NCI-H187 (cell line): ENCODE measurements around the gene SPATS2L.

ENCODE experiments used
- DNase-seq, 2 experiments: peaks; one replicate each; lab custom pipeline; 2025; lab: John Stamatoyannopoulos, UW

The SPATS2L gene, protein sequence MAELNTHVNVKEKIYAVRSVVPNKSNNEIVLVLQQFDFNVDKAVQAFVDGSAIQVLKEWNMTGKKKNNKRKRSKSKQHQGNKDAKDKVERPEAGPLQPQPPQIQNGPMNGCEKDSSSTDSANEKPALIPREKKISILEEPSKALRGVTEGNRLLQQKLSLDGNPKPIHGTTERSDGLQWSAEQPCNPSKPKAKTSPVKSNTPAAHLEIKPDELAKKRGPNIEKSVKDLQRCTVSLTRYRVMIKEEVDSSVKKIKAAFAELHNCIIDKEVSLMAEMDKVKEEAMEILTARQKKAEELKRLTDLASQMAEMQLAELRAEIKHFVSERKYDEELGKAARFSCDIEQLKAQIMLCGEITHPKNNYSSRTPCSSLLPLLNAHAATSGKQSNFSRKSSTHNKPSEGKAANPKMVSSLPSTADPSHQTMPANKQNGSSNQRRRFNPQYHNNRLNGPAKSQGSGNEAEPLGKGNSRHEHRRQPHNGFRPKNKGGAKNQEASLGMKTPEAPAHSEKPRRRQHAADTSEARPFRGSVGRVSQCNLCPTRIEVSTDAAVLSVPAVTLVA

DNA sequence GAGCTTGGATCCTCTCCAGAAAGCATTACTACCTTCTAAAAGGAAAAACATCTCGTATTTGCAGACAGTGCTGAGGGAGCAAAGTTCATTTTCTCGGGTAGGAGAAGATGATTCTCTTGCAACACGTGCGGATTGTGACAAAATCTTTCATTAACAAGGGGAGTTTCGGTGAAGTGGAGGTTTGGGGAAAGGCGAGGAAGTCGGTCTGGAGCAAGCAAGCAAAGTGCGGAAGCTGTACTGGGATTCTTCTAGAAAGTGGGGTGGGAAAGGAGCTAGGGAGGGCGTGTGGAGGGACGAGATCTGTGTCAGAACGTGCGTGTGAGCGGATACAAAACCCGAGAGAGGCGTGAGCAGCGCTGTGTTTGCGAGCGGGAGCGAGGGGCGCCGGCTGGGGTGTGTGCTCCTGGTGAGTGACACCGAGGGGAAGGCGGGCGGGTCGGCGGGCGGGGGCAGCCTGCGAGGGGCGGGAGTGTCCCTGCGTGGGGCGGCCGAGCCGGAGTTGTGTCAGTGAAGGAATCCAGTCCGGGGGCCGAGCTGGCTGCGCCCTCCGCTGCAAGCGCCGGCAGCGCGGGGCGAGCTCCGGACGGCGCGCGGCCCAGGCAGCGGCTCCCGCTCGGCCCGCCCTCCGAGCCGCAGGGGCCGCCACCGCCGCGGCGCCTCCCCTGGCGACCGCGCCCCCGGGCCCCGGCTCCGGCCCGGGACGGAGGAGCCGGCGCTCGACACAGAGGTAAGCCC, at the start of gene SPATS2L:
SPATS2L (plus strand) TSS at position 498 of the 735 bp plus-strand sequence. CDS start 82,552 bp downstream, outside the sequence.
- no peak for DNase-seq

DNA sequence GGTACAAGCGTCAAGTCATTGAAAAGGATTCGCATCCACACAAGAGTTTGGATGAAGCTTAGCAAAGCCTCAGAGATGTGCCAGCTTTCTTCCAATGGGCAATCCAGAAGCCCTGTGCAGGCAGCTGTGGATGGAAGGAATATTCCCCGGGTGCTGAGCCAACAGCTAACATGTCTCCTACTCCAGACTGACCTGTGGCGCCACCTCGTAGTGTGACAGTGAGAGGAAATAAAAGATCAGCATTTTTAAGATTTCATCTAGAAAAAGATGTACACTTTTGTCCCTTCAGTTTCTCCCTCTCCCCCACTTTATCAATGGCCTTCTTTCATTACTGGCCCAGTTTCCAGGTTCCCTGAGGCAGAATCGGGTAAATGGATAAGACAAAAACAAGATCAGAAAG, 48.9 kb upstream of the SPATS2L start:
- no peak for DNase-seq

DNA sequence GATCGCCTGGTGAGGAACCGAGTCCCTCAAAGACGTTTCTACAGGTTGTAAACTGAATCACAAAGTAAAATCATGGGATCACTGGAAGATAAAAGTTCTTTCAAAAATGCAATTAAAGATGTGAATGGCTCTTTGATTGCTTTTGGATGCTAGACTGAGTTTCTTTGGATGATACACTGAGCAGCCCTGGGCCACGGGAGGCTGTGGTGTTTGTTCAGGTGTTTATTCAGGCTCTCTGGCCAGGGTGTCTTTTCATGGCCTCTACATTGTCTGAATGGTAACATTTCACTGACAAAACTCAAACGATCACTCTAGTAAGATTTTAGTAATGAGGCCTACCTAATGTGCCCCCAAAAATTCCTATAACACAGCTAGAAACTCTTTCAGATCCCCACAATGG, 48.4 kb upstream of the SPATS2L start:
- DNase-seq, result no peak

DNA sequence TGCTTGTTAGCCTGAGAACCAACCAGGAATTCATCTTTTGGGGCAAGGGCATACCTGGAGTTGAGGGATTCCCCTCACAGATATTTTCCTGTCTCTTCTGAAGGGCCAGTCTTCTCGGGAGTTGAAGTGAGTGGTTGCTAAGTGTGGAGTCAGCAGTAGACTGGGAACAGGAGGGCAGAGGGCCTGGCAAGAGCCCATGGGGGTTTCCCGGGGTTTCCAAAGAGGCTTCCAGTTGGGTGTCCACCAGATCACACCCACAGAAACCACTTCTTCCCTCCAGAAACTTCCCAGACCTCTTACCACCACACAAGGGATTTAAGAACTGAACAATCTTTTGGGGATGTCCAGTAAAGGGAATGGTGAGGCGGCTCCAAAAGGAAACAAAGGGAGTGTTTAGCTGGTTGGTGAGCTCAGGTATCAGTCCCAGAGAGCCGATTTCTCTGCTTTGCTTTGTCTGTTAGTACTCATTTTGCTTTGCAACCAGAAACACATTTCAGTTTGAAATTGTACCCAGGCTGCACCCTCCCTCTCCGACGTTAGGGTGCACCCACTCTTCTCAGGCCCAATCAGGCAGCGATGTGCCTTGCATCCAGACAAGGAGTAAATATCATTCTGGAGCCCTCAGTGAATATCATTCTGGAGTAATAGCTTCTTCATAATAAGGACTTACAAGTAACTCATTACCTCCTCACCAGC, 47.5 kb upstream of the SPATS2L start:
- no peak for DNase-seq

DNA sequence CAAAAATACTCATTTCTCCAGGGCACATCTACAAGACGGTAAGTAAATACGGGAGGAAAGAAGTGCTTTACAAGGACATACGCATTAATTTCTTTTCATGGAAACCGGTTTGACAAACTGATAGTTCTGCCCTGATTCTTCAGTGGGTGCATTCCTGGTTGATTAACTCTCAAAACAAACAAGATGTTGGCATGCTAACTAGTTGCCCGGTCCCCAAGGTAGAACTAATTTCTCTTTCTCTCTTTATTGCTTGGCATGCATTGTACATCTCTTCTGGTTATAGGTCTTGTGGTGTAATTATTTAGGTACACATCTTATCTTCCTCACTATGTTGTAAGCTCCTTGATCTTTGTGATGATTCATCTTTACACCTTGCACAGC, 46.9 kb upstream of the SPATS2L start:
- DNase-seq, result no peak

DNA sequence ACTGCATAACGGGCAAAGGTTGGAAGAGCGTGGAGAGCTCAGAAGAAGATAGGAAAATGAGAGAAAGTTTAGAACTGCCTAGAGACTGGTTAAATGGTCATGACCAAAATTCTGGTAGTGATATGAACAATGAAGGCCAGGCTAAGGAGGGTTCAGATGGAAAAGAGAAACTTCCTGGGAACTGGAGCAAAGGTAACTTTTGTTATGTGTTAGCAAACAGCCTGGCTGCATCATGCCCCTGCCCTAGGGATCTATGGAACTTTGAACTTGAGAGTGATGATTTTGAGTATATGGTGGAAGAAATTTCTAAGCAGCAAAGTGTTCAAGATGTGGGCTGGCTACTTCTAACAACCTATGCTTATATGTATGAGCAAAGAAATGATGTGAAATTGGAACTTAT, 44.4 kb upstream of the SPATS2L start:
- DNase-seq, result no peak

DNA sequence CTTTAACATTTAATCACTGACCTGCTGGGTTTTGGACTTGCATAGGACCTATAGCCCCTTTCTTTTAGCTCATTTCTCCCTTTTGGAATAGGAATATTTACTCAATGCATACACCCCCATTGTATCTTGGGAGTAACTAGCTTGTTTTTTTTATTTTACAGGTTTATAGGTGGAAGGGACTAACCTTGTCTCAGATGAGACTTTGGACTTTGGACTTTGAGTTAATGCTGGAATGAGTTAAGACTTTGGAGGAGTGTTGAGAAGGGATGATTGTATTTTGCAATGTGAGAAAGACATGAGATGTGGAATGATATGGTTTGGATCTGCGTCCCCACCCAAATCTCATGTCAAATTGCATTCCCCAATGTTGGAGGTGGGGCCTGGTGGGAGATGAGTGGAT, 43.2 kb upstream of the SPATS2L start:
- no peak for DNase-seq

DNA sequence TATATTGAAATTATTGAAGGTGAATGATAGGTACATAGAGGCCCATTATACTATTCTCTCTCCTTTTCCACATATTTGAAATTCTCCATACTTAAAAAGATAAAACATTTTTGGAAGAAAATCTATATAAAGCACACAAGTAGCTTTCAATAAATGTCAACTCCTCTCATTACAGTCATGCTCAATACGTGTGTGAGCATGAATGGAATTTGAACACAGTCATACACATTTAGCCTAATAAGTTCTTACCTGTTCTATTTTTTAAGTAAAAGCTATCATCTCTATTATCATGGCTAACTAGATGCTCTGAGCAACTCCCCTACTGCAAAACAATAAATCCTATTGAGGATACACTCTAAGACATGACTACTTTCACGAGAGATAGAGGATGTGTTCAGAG, 41.9 kb upstream of the SPATS2L start:
- DNase-seq, result no peak

DNA sequence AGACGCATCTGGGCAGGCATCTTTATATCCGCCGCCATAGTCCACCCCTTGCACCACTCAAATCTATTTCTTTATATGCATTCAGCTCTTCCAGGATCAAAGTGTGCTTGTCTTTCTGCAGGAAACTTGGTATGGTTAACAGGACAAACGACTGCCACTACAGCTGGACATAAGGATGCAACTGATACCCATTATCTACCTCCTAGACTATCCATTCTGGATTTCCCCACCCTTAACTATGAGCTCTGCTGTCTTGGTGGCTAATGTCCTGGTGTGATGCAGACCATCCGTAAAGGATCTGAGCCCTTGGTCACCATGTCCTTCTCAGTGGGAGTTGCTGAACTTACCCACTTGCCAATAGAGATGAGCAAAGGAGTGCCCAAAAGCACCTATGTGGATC, 40.1 kb upstream of the SPATS2L start:
- DNase-seq, result no peak

DNA sequence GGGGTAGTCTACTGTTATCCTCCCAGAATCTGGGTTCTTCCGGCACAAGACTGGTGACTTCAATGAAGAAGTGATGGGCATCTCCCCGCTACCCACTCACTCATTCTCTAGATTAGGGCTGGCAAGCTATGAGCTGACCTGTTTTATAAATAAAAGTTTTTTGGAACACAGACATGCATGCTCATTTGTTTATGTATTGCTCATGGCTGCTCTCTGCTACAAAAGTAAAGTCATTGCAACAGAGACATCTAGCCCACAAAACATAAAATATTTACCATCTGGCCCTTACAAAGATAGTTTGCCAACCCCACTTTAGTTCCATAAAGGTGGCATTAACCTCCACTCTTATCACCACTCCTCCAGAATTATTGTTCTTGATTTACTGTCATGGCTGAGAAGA, 39.1 kb upstream of the SPATS2L start:
- DNase-seq, result no peak

DNA sequence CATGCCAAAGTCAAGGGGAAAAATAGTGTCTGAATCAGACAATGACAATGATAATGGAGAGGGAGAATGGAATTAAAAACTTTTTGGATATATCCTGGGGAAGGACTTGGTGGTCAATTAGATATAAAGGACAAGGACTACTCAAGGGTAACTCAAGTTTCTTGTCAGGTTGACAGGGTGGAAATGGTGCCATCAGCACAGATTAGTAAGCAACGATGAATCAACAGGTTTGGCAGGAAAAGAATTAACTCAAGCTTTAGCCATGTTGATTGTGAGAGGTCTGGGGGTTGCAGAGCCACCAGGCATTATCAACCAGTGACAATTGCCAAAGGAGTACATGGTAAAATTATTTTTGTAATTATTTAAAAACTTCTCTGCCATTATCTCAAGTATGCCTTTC, 35.8 kb upstream of the SPATS2L start:
- DNase-seq, result no peak

DNA sequence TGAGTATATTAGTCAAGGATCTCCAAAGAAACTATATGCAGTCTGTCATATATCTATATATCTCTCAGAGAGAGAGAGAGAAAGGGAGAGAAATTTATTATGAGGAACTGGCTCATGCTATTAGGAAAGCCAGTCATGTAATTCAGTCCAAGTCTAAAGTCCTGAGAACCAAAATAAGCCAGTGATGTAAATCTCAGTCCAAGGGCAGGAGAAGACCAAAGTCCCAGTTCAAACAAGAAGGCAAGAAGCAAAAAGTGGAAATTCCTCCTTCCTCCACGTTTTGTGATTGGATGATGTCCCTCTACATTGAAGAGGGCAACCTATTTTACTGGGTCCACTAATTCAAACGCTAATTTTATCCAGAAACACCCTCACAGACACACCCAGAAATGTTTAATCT, 34.2 kb upstream of the SPATS2L start:
- DNase-seq, result no peak

DNA sequence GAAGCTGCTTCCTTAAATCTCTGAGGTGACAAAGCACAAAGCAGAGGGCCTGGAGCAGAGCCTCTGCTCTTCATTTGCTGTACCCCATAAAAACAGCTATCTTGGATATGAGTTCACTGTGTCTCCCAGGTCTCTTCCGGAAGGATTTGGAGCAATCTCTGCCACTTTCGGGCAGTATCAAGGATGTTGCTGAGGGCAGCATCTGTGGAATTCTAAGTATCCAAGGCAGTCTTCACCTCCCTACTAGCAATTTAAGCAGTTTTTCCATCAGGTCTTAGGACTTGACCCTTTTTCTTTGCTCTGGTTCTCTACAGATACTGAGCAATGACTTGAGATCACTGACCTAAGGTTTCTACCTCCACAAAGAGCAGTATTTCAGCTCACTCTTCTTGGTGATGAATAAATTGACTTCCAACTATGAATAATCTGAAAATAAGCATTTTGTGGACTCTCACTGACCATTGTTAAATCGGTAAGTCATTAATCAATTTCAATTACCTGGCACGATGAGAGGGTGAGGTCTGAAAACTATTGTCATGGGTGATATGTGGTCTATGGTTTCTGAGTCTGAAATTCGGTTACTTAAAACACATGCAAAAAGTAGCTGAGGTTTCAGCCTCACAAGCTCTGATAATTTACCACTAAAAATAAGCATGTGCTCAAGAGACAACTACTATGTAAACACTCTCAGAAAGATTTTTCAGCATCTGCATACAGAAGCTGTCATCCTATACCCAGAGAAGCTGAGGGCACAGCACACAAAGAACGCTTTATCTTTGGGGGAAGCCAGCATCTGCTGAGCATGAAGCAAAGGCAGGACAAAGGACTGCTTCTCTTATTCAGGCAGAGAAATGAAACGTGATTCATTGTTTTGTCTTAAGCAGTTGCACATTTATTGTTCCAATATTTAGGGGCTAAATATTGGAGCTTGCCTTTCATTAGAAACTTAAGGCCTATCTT, 32.1 kb upstream of the SPATS2L start:
- DNase-seq, result peak in 1 of 2 experiments; percentile 28

DNA sequence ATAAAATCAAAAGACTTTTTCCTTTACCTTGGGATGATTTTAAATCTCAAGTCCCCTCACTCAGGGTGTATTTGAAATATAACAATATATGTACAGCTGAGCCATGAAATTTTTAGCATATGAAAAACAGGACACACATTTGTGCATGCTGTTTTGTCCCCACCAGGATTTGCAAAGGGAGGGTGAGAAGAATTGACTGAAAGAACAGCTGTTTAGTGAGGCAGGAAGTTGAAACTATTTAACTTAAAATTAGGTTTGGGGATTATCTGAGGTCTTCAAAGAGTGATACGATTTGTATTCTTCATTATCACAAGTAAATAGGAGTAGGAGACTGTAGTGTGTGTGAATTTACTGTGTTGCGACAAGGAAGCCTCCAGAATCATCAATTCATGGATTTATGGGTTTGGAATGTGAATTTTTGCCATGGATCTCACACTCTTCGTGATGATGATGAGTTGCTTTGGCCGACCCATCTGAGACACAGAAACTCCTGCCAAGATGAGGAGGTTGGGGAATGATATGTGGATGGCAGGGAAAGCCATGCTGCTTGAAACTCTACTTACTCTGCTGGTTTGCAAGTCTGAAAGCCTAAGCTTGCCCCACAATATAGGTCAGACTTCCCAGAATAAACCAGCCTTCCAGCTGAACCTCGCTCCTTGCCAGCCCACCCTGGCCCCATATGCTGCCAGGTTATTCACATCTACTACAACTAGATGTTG, 31.0 kb upstream of the SPATS2L start:
- no peak for DNase-seq

DNA sequence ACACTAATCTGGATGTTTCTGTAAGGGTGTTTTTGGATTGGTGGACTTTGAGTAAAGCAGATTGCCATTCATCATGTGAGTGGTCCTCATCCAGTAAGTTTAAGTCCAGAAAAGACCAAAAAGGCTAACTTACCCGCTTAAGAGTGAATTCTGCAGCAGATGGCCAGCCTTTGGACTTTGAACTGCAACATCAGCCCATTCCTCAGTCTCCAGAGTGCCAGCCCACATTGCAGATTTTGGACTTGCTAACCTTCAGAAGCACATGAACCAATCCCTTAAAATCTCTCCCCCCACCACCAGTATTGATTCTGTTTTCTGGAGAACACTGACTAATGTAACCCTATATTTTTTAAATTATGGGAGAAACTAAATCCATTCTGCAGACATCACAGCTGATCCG, 30.0 kb upstream of the SPATS2L start:
- no peak for DNase-seq

DNA sequence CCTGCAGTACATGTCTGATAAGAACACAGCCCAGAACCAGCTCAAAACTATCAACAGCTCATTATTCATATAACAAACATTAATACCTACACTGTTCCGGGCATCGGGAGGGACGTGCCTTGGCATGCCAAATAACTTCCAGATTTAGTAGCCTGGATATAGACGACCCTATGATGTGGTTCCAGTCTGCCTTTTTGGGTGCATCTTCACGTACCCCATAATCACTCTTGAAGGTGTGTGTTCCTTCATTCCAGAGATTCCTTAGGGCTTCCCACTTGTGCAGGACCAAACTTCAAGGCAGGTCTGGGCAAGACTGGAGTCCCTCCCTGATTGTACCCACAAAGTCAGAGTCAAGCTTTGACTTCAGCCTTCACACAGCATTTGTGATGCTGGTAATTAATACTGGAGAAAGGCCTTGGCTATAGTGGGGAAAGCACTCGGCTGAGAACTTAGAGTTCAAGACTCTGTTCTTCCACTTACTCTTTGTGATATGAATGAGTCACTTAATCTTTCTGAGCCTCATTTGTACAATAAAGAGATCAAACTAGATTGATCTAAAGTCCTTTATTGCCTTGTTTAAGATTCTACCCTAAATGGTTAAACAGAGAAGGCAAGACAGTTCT, 27.7 kb upstream of the SPATS2L start:
- no peak for DNase-seq

DNA sequence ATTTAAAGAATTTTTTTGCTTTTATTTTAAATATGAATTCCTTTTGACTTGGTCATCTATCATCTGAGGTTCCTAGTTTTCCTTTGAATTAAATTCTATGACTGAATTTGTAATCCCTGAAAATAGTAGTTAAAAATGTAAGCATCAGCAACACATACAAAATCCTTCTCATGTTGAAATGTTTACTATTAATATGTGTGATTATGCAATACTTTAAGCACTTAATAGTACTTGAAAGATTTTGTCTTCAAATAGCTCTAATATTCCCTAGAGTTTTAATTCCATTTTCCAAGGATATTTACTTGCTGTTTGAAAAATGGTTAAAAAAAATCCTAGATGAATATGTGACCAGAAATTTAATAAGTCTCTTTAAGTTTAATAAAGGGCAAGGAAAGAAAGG, 26.6 kb upstream of the SPATS2L start:
- no peak for DNase-seq

DNA sequence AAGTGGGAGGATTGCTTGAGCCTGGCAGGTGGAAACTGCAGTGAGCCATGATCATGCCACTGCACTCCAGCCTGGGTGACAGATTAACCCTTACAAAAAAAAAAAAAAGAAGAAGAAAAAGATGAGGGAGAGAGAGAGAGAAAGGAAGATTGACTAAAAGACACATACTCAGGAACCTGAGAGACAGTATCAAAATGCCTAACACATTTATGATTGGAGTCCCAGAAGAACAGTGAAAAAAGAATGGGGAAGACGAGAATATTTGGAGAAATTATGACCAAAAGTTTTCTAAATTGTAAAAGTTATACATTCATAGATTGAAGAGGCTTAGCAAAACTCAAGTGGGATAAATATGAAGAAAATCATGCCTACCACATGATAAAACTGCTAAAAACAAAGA, 19.9 kb upstream of the SPATS2L start:
- no peak for DNase-seq

DNA sequence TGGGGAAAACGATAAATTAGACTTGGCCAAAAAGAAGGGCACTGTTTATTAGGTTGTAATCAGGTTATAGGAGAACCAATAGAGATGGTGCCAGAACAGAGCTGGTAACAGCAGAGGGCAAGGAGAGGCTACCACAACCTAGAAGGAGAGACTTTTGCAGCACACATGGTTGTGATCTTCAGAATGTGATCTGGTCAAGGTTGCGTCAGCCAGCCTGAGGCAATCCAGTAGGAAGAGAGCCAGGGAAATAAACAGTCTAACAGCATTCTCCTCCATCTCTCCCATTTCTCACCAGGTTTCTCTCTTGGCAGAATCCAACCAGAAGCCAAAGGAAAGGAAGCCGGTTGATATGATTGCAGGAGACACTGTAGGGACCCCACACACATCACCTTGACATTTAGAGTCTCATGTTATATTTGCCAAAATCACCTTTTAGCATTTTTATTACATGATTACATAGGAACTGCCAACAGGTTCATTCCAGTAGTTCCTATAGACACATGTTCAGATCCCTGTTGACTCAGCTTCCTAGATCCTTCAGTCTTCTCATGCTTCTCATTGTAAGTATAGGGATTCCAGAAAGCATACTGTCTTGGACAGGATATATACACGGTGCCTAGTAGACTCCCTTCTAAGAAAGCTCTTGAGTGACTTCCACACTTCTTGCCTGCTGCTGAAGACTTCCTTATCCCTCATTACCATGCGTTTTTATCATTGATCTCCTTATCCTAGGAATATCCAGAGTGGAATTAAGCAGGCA, 17.6 kb upstream of the SPATS2L start:
- DNase-seq, result no peak

DNA sequence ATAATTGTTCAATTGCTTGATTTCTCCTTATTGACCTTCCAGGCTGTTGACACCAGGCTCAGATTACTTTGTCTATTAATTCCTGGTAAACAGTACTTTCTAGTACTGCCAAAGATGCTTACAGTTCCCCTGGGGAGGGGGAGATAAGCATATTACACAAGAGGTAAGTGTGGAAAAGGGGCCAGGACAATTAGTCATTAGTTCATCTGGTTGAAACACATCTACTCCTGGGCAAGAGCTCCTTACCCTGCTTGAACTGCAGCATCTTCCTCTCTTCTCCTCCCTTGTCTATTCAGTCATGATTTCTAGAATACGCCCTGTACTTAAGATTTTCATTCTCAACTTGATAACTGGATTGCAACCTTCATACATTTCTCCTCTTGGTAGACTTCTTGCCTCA, 10.4 kb upstream of the SPATS2L start:
- no peak for DNase-seq
